ENCODE measurements around the gene CACNA1H.
"Not testable (repeated sequence)": the region's sequence is repeated elsewhere in the genome, so short reads cannot be mapped to it uniquely, and the experiment has no call there.

The CACNA1H gene

GRCh38 chr16:1231301-1231700 lies 78.4 kb downstream of the CACNA1H start:
- not testable (repeated sequence) for H2AFZ ChIP-seq (ENCODE audit: low read depth, low read length, severe bottlenecking); H3K27ac ChIP-seq (ENCODE audit: low read depth, low read length); H3K4me3 ChIP-seq (ENCODE audit: insufficient read depth, low read length, poor library complexity, severe bottlenecking); H4K20me1 ChIP-seq (ENCODE audit: low read depth, low read length); H3K27me3 ChIP-seq (ENCODE audit: low read length); H3K9ac ChIP-seq (ENCODE audit: low read length); H3F3A ChIP-seq (ENCODE audit: insufficient read depth); H3K9me2 ChIP-seq (replicated peaks; ENCODE audit: insufficient read depth, low read length); H3K4me2 ChIP-seq (ENCODE audit: low read depth, low read length, poor library complexity, severe bottlenecking); H3K36me3 ChIP-seq (ENCODE audit: low read length); H3K79me2 ChIP-seq (ENCODE audit: insufficient read depth, low read length); H3K9me3 ChIP-seq (ENCODE audit: insufficient read depth, low read length)

- H3F3A ChIP-seq (ENCODE audit: insufficient read depth), result not testable (repeated sequence)
Measured at GRCh38 chr16:1232049-1232748, 79.3 kb downstream of the CACNA1H start.

GRCh38 chr16:1236659-1237058 lies 83.8 kb downstream of the CACNA1H start:
- not testable (repeated sequence) for H4K20me1 ChIP-seq (ENCODE audit: low read depth, low read length); H3K79me2 ChIP-seq (ENCODE audit: insufficient read depth, low read length); H3K9me2 ChIP-seq (replicated peaks; ENCODE audit: insufficient read depth, low read length); H3K9ac ChIP-seq (ENCODE audit: low read length); H3K4me2 ChIP-seq (ENCODE audit: low read depth, low read length, poor library complexity, severe bottlenecking); H3K27me3 ChIP-seq (ENCODE audit: low read length); H2AFZ ChIP-seq (ENCODE audit: low read depth, low read length, severe bottlenecking); H3K4me3 ChIP-seq (ENCODE audit: insufficient read depth, low read length, poor library complexity, severe bottlenecking); H3K9me3 ChIP-seq (ENCODE audit: insufficient read depth, low read length); H3K36me3 ChIP-seq (ENCODE audit: low read length); H3K27ac ChIP-seq (ENCODE audit: low read depth, low read length); H3F3A ChIP-seq (ENCODE audit: insufficient read depth)

More at GRCh38 chr16:1232049-1232748, 79.3 kb downstream of the CACNA1H start:
- H3K27me3 ChIP-seq (ENCODE audit: low read length); H4K20me1 ChIP-seq (ENCODE audit: low read depth, low read length); H3K36me3 ChIP-seq (ENCODE audit: low read length); H3K4me2 ChIP-seq (ENCODE audit: low read depth, low read length, poor library complexity, severe bottlenecking); H3K9me2 ChIP-seq (replicated peaks; ENCODE audit: insufficient read depth, low read length); H3K4me3 ChIP-seq (ENCODE audit: insufficient read depth, low read length, poor library complexity, severe bottlenecking); H3K27ac ChIP-seq (ENCODE audit: low read depth, low read length); H3K79me2 ChIP-seq (ENCODE audit: insufficient read depth, low read length); H2AFZ ChIP-seq (ENCODE audit: low read depth, low read length, severe bottlenecking); H3K9ac ChIP-seq (ENCODE audit: low read length); H3K9me3 ChIP-seq (ENCODE audit: insufficient read depth, low read length): not testable (repeated sequence)

GRCh38 chr16:1237990-1238389 lies 85.1 kb downstream of the CACNA1H start:
- no peaks in the 10 kb centered on the region for H3K79me2 ChIP-seq (ENCODE audit: insufficient read depth, low read length)
- no peaks in the 10 kb centered on the region for H3K9me3 ChIP-seq (ENCODE audit: insufficient read depth, low read length)
- H3K27me3 ChIP-seq (ENCODE audit: low read length), result no peaks in the 10 kb centered on the region
- H3F3A ChIP-seq (ENCODE audit: insufficient read depth), result no peaks in the 10 kb centered on the region
- no peaks in the 10 kb centered on the region for H3K36me3 ChIP-seq (ENCODE audit: low read length)
- no peaks in the 10 kb centered on the region for H4K20me1 ChIP-seq (ENCODE audit: low read depth, low read length)
- no peak overlapping the region for H3K9ac ChIP-seq (ENCODE audit: low read length)
- no peaks in the 10 kb centered on the region for H3K9me2 ChIP-seq (replicated peaks; ENCODE audit: insufficient read depth, low read length)
- no peak overlapping the region for H2AFZ ChIP-seq (ENCODE audit: low read depth, low read length, severe bottlenecking)
- no peak overlapping the region for H3K27ac ChIP-seq (ENCODE audit: low read depth, low read length)
- no peak for TF ChIP-seq CTCF (IDR thresholded peaks at IDR 0.05; ENCODE audit: insufficient read depth, low read length, poor library complexity, severe bottlenecking)
- no peak for TF ChIP-seq EZH2phosphoT487 (conservative IDR thresholded peaks at IDR 0.05; ENCODE audit: low read length)
- no peak overlapping the region for H3K4me3 ChIP-seq (ENCODE audit: insufficient read depth, low read length, poor library complexity, severe bottlenecking)
- H3K4me2 ChIP-seq (ENCODE audit: low read depth, low read length, poor library complexity, severe bottlenecking), result no peak overlapping the region

- H3K27ac ChIP-seq (ENCODE audit: low read depth, low read length); H3K9ac ChIP-seq (ENCODE audit: low read length); H4K20me1 ChIP-seq (ENCODE audit: low read depth, low read length); H3F3A ChIP-seq (ENCODE audit: insufficient read depth); H3K27me3 ChIP-seq (ENCODE audit: low read length); H2AFZ ChIP-seq (ENCODE audit: low read depth, low read length, severe bottlenecking); H3K9me3 ChIP-seq (ENCODE audit: insufficient read depth, low read length); H3K4me2 ChIP-seq (ENCODE audit: low read depth, low read length, poor library complexity, severe bottlenecking); H3K4me3 ChIP-seq (ENCODE audit: insufficient read depth, low read length, poor library complexity, severe bottlenecking); H3K36me3 ChIP-seq (ENCODE audit: low read length); H3K9me2 ChIP-seq (replicated peaks; ENCODE audit: insufficient read depth, low read length); H3K79me2 ChIP-seq (ENCODE audit: insufficient read depth, low read length): not testable (repeated sequence)
Measured at GRCh38 chr16:1238909-1239308, 86.0 kb downstream of the CACNA1H start.

GRCh38 chr16:1239575-1239974 lies 86.7 kb downstream of the CACNA1H start:
- H3K36me3 ChIP-seq (ENCODE audit: low read length); H3F3A ChIP-seq (ENCODE audit: insufficient read depth); H2AFZ ChIP-seq (ENCODE audit: low read depth, low read length, severe bottlenecking); H3K9ac ChIP-seq (ENCODE audit: low read length); H3K79me2 ChIP-seq (ENCODE audit: insufficient read depth, low read length); H3K4me3 ChIP-seq (ENCODE audit: insufficient read depth, low read length, poor library complexity, severe bottlenecking); H3K9me2 ChIP-seq (replicated peaks; ENCODE audit: insufficient read depth, low read length); H3K9me3 ChIP-seq (ENCODE audit: insufficient read depth, low read length); H3K27ac ChIP-seq (ENCODE audit: low read depth, low read length); H4K20me1 ChIP-seq (ENCODE audit: low read depth, low read length); H3K4me2 ChIP-seq (ENCODE audit: low read depth, low read length, poor library complexity, severe bottlenecking); H3K27me3 ChIP-seq (ENCODE audit: low read length): not testable (repeated sequence)

GRCh38 chr16:1240436-1240835 lies 87.5 kb downstream of the CACNA1H start, which contains the start of gene TPSAB1:
Gene TPSAB1 (plus strand): TSS chr16:1240705. CDS start chr16:1240939, 234 bp downstream.
- H3F3A ChIP-seq (ENCODE audit: insufficient read depth); H4K20me1 ChIP-seq (ENCODE audit: low read depth, low read length); H3K9ac ChIP-seq (ENCODE audit: low read length); H3K79me2 ChIP-seq (ENCODE audit: insufficient read depth, low read length); H3K36me3 ChIP-seq (ENCODE audit: low read length); H3K4me2 ChIP-seq (ENCODE audit: low read depth, low read length, poor library complexity, severe bottlenecking); H3K4me3 ChIP-seq (ENCODE audit: insufficient read depth, low read length, poor library complexity, severe bottlenecking); H3K9me3 ChIP-seq (ENCODE audit: insufficient read depth, low read length); H3K9me2 ChIP-seq (replicated peaks; ENCODE audit: insufficient read depth, low read length); H3K27ac ChIP-seq (ENCODE audit: low read depth, low read length); H3K27me3 ChIP-seq (ENCODE audit: low read length); H2AFZ ChIP-seq (ENCODE audit: low read depth, low read length, severe bottlenecking): not testable (repeated sequence)

All from SU-DHL-6 (cell line).